ENCODE data around the gene KRTCAP3.

Gene KRTCAP3

DNA sequence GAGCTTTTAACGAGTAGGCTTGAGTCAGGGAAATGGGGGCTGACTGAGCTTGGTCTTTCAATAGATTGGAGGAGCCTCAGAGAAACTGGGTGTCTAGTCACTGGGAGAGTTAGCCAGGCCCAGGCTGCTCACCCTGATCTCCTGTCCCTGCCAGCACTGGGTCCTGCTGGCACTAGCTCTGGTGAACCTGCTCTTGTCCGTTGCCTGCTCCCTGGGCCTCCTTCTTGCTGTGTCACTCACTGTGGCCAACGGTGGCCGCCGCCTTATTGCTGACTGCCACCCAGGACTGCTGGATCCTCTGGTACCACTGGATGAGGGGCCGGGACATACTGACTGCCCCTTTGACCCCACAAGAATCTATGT lies 720 bp downstream of the KRTCAP3 start:
- peak overlapping the region in 1 of 2 donors; percentile 37 for H3K27ac ChIP-seq
- H3K4me3 ChIP-seq, result no peak overlapping the region

GRCh38 chr2:27445155-27445554 lies 3.0 kb downstream of the KRTCAP3 start:
- DNase-seq (ENCODE audit: low spot score), result no peak
- Histone ChIP-seq H3K4me3 (no peak overlapping the region), H3K27ac (no peak overlapping the region)
- TF ChIP-seq, protein P1, sequence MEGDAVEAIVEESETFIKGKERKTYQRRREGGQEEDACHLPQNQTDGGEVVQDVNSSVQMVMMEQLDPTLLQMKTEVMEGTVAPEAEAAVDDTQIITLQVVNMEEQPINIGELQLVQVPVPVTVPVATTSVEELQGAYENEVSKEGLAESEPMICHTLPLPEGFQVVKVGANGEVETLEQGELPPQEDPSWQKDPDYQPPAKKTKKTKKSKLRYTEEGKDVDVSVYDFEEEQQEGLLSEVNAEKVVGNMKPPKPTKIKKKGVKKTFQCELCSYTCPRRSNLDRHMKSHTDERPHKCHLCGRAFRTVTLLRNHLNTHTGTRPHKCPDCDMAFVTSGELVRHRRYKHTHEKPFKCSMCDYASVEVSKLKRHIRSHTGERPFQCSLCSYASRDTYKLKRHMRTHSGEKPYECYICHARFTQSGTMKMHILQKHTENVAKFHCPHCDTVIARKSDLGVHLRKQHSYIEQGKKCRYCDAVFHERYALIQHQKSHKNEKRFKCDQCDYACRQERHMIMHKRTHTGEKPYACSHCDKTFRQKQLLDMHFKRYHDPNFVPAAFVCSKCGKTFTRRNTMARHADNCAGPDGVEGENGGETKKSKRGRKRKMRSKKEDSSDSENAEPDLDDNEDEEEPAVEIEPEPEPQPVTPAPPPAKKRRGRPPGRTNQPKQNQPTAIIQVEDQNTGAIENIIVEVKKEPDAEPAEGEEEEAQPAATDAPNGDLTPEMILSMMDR (IDR thresholded peaks at IDR 0.05), result no peak

More for the DNA sequence above, 720 bp downstream of the KRTCAP3 start:
- no peak for DNase-seq (ENCODE audit: low spot score)
- TF ChIP-seq, protein P1 (IDR thresholded peaks at IDR 0.05), result no peak

DNA sequence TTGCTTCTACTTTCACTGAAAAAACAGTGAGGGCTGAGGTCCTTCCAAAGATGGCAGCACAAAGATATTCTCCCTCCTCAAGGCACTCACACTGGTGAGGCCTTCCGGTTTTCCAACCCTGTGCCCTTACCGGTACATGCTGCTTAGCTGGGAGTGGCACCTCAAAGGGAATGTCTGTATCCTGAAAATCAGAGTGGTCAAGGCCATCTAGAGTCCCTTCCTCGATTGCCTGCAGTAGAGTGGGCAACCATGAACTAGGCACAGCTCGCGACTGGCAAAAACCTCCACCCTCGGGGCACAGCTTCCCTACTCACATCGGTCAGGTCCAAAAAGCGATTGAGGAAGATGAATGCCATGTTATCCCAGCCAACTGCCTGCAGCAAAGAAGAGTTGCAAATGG lies 3.4 kb downstream of the KRTCAP3 start:
- H3K27ac ChIP-seq, result no peak overlapping the region
- no peak for DNase-seq (ENCODE audit: low spot score)
- H3K4me3 ChIP-seq, result no peak overlapping the region
- TF ChIP-seq, protein P1 (IDR thresholded peaks at IDR 0.05), result no peak

- H3K27ac ChIP-seq, result no peak overlapping the region
- TF ChIP-seq, protein P1 (IDR thresholded peaks at IDR 0.05), result no peak
- no peak overlapping the region for H3K4me3 ChIP-seq
- DNase-seq (ENCODE audit: low spot score), result no peak
Observed at GRCh38 chr2:27446057-27446456, 3.9 kb downstream of the KRTCAP3 start.

DNA sequence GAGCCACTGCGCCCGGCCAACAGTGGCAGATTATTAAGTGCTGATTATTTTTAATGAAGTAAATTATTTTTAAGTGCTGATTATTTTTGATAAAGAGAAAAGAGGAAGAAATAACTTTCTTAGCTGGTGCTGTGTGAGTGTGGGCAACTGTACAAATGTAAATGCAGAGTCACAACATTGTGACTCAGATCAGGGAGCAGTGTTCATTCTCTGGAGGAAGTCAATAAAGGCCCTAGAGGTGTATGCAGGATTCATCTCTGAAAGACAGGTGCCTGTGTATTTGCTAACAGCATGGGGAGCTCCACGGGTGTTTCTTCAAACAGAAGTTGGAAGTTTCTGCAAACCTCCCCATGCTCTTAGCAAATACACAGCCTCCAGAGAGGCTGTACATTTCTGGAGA lies 6.2 kb downstream of the KRTCAP3 start:
- no peak overlapping the region for H3K4me3 ChIP-seq

DNA sequence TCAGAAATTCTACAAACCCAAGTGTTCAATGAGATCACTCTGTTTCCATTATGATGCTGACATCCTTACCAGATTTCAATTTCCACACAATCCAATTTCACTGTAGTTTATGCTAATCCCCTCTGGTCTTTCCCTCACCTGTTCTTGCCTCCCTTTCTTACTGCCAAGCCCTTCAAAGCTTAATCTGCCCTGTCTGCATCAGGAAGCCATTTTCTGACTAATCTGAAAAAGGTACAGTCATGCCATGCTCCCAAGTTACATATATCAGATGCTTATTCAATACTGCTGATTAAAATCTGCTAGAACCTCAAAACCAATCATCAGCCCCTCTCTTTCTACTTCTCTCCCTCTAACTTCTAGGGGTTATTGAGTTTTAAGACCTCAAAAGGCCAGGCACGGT lies 8.9 kb downstream of the KRTCAP3 start:
- TF ChIP-seq, protein P1 (IDR thresholded peaks at IDR 0.05), result no peak
- DNase-seq (ENCODE audit: low spot score), result no peak
- H3K4me3 ChIP-seq, result no peak overlapping the region
- no peak overlapping the region for H3K27ac ChIP-seq

More for the DNA sequence above, 6.2 kb downstream of the KRTCAP3 start:
- H3K27ac ChIP-seq, result no peak overlapping the region
- DNase-seq (ENCODE audit: low spot score), result no peak
- TF ChIP-seq, protein P1 (IDR thresholded peaks at IDR 0.05), result no peak

- H3K27ac ChIP-seq, result no peak overlapping the region
- no peak for DNase-seq (ENCODE audit: low spot score)
- TF ChIP-seq, protein P1 (IDR thresholded peaks at IDR 0.05), result no peak
- no peak overlapping the region for H3K4me3 ChIP-seq
Observed at GRCh38 chr2:27453968-27454367, 11.8 kb downstream of the KRTCAP3 start.

Data from coronary artery (tissue), 2 donors.